K562 (cell line): Measurements from ENCODE around the gene MBNL2. TPM values are rescaled to one million over a fixed set of nuclear protein-coding genes. Genes with fewer than 3 reads are reported as not detected.

Source experiments
- CHD4 ChIP-seq: fragments of 200-600 bp; sonication (generic); IDR thresholded peaks from 3 replicates; pipeline ENCODE4 v1.6.1; 2012; ENCODE audit warnings: low read depth, mild to moderate bottlenecking, mixed read lengths, low read length, inconsistent platforms; ENCODE audit not compliant: insufficient read depth, insufficient replicate concordance, poor library complexity, severe bottlenecking
- CREB1 ChIP-seq, 2 experiments: sonication (generic) in 1 of 2; formaldehyde crosslinking in 1 of 2; IDR thresholded peaks; 2 replicates each; pipeline versions ENCODE4 v1.6.1 to v1.8.0; 2012 to 2022; ENCODE audit warnings: inconsistent platforms in 1 of 2, mild to moderate bottlenecking in 1 of 2, missing genetic modification reagents in 1 of 2, moderate library complexity in 1 of 2
- ELF1 ChIP-seq: fragments of 200-800 bp; sonication (Bioruptor generic); IDR thresholded peaks from 2 replicates; pipeline ENCODE4 v1.6.1; 2016; ENCODE audit warnings: missing genetic modification characterization, missing compliant biosample characterization
- ESRRA ChIP-seq: fragments of 450-650 bp; IDR thresholded peaks from 2 replicates; pipeline ENCODE4 v1.6.1; 2014; ENCODE audit warnings: low read depth, mild to moderate bottlenecking, moderate library complexity, borderline replicate concordance
- FOXO4 ChIP-seq: fragments of 450-650 bp; formaldehyde crosslinking; IDR thresholded peaks from 2 replicates; pipeline ENCODE4 v1.4.0; 2020; ENCODE audit warnings: mild to moderate bottlenecking, moderate library complexity
- IRF1 ChIP-seq: sonication (generic); formaldehyde crosslinking; IDR thresholded peaks from 2 replicates; pipeline ENCODE4 v1.8.0; 2022; ENCODE audit warnings: missing genetic modification reagents, mild to moderate bottlenecking, borderline replicate concordance
- JUNB ChIP-seq: fragments of 450-650 bp; formaldehyde crosslinking; conservative IDR thresholded peaks from 2 replicates; pipeline ENCODE4 v1.4.0; 2020; ENCODE audit warnings: mild to moderate bottlenecking
- NR2F6 ChIP-seq: fragments of 450-650 bp; formaldehyde crosslinking; IDR thresholded peaks from 2 replicates; pipeline ENCODE4 v1.4.0; 2020; ENCODE audit warnings: mild to moderate bottlenecking
- NUFIP1 ChIP-seq: fragments of 450-650 bp; IDR thresholded peaks from 2 replicates; pipeline ENCODE4 v1.6.1; 2018; ENCODE audit not compliant: partially characterized antibody
- POLR2H ChIP-seq: IDR thresholded peaks from 2 replicates; pipeline ENCODE4 v1.6.1; 2016; ENCODE audit warnings: missing genetic modification characterization, low read depth, mild to moderate bottlenecking, control low read depth, missing compliant biosample characterization, moderate library complexity
- PURB ChIP-seq: sonication (generic); formaldehyde crosslinking; IDR thresholded peaks from 2 replicates; pipeline ENCODE4 v1.9.0; 2021; ENCODE audit warnings: low read depth, mild to moderate bottlenecking, missing genetic modification reagents
- RFX1 ChIP-seq: fragments of 450-650 bp; IDR thresholded peaks from 2 replicates; pipeline ENCODE4 v1.6.1; 2016; ENCODE audit warnings: mild to moderate bottlenecking, moderate library complexity
- RFX5 ChIP-seq: IDR thresholded peaks from 2 replicates; pipeline ENCODE4 v1.6.1; 2011; ENCODE audit warnings: low read depth, mild to moderate bottlenecking, improper control_type of control experiment, low read length
- RHOXF2B ChIP-seq: fragments of 250-450 bp; sonication (Bioruptor Pico); conservative IDR thresholded peaks from 2 replicates; pipeline ENCODE4 v1.5.1; 2021
- SIN3B ChIP-seq: fragments of 450-650 bp; IDR thresholded peaks from 2 replicates; pipeline ENCODE4 v1.6.1; 2017; ENCODE audit warnings: low read depth, mild to moderate bottlenecking, moderate library complexity
- TBP ChIP-seq: optimal IDR thresholded peaks from 2 replicates; pipeline ENCODE3; 2011; ENCODE audit warnings: low read depth, low read length, improper control_type of control experiment
- ZBTB33 ChIP-seq: sonication (generic); formaldehyde crosslinking; IDR thresholded peaks from 2 replicates; pipeline ENCODE4 v1.8.1; 2023; ENCODE audit warnings: mild to moderate bottlenecking, missing genetic modification reagents
- ZC3H8 ChIP-seq: fragments of 450-650 bp; IDR thresholded peaks from 2 replicates; pipeline ENCODE4 v1.6.1; 2017
- ZNF263 ChIP-seq: sonication (generic); formaldehyde crosslinking; IDR thresholded peaks from 2 replicates; pipeline ENCODE4 v1.8.0; 2022; ENCODE audit warnings: mild to moderate bottlenecking, missing genetic modification reagents, borderline replicate concordance
- ZNF354B ChIP-seq: fragments of 250-450 bp; sonication (Bioruptor Pico); IDR thresholded peaks from 2 replicates; pipeline ENCODE4 v1.4.0; 2020
- ZNF444 ChIP-seq: fragments of 250-450 bp; sonication (Bioruptor Pico); IDR thresholded peaks from 2 replicates; pipeline ENCODE4 v1.4.0; 2020; ENCODE audit warnings: mild to moderate bottlenecking, moderate library complexity
- ZZZ3 ChIP-seq: fragments of 450-650 bp; IDR thresholded peaks from 2 replicates; pipeline ENCODE4 v1.6.1; 2016; ENCODE audit warnings: antibody characterized with exemption, mild to moderate bottlenecking, moderate library complexity
- polyA plus RNA-seq, 8 experiments: library from polyadenylated mRNA; depleted of rRNA in 4 of 8; stranded (reverse) in 5 of 8; unstranded in 3 of 8; fragments of >200 nt; fragmentation: Nextera tagmentation in 2 of 8; fragmentation: Illumina TruSeq in 1 of 8; extraction: Ambion mirVana in 2 of 8; extraction: Trizol in 1 of 8; gene quantifications; 2 replicates each; pipeline versions ENCODE4 v1.2.1 to v1.2.3, GENCODE V29; 2011 to 2014; ENCODE audit warnings: inconsistent platforms in 1 of 8, missing spikeins in 1 of 8
- total RNA-seq, 7 experiments: library from RNA; depleted of rRNA in 6 of 7; stranded (reverse); fragments of >200 nt in 6 of 7; fragmentation: Illumina TruSeq in 2 of 7; extraction: Trizol in 2 of 7; gene quantifications; 2 replicates each; pipeline versions ENCODE4 v1.2.1 to v1.2.3, GENCODE V29; 2011 to 2021; ENCODE audit warnings: low replicate concordance in 1 of 7
- TF ChIP-seq, protein P1 (sequence below), 2 experiments: fragments of 150-350 bp in 1 of 2; IDR thresholded peaks; 2 replicates each; pipeline ENCODE4 v1.6.1; 2012 to 2016; ENCODE audit warnings: low read depth in 2 of 2, low read length in 2 of 2, mild to moderate bottlenecking in 1 of 2, moderate library complexity in 1 of 2

Gene MBNL2
- total and polyA plus RNA-seq, 9 of the 15 experiments (the other 6 are each of a cell fraction or from before 2014, with no cell fraction given): 7.0 to 24.8 (median 13.8) TPM

GRCh38 chr13:97256343-97256783 lies 34.2 kb downstream of the MBNL2 start (continued):
- TF ChIP-seq FOXO4 (CRISPR knock-in tag): no peak
- no peak for TF ChIP-seq IRF1
- TF ChIP-seq ZZZ3: no peak
- TF ChIP-seq NUFIP1: no peak
- no peak for TF ChIP-seq ZBTB33 (CRISPR knock-in tag)
- no peak for TF ChIP-seq ZNF354B (CRISPR knock-in tag)
- TF ChIP-seq ESRRA: peak; percentile 59; the same call in 1 of the 2 replicates
- TF ChIP-seq, protein P1, sequence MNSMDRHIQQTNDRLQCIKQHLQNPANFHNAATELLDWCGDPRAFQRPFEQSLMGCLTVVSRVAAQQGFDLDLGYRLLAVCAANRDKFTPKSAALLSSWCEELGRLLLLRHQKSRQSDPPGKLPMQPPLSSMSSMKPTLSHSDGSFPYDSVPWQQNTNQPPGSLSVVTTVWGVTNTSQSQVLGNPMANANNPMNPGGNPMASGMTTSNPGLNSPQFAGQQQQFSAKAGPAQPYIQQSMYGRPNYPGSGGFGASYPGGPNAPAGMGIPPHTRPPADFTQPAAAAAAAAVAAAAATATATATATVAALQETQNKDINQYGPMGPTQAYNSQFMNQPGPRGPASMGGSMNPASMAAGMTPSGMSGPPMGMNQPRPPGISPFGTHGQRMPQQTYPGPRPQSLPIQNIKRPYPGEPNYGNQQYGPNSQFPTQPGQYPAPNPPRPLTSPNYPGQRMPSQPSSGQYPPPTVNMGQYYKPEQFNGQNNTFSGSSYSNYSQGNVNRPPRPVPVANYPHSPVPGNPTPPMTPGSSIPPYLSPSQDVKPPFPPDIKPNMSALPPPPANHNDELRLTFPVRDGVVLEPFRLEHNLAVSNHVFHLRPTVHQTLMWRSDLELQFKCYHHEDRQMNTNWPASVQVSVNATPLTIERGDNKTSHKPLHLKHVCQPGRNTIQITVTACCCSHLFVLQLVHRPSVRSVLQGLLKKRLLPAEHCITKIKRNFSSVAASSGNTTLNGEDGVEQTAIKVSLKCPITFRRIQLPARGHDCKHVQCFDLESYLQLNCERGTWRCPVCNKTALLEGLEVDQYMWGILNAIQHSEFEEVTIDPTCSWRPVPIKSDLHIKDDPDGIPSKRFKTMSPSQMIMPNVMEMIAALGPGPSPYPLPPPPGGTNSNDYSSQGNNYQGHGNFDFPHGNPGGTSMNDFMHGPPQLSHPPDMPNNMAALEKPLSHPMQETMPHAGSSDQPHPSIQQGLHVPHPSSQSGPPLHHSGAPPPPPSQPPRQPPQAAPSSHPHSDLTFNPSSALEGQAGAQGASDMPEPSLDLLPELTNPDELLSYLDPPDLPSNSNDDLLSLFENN (IDR thresholded peaks at IDR 0.05; ENCODE audit: low read depth in 2 of 2, low read length in 2 of 2): no peak
- TF ChIP-seq NR2F6 (CRISPR knock-in tag): no peak
- no peak for TF ChIP-seq CREB1 (IDR thresholded peaks at IDR 0.05)
- no peak for TF ChIP-seq CREB1 (CRISPR knock-in tag; IDR thresholded peaks at IDR 0.05)
- no peak for TF ChIP-seq RHOXF2B
- no peak for TF ChIP-seq RFX5
- no peak for TF ChIP-seq ELF1 (tag)
- no peak for TF ChIP-seq CHD4
- TF ChIP-seq ZNF263 (CRISPR knock-in tag): no peak
- TF ChIP-seq SIN3B: no peak
- no peak for TF ChIP-seq ZNF444
- no peak for TF ChIP-seq TBP
- no peak for TF ChIP-seq PURB
- no peak for TF ChIP-seq ZC3H8
- TF ChIP-seq POLR2H: peak; percentile 50; the same call in 1 of the 2 replicates
- TF ChIP-seq JUNB (CRISPR knock-in tag): peak; percentile 66; the same call in 1 of the 2 replicates
- TF ChIP-seq RFX1: no peak
